H9 (cell line): ENCODE data around the gene FRMPD1. TPM values are rescaled to one million over a fixed set of nuclear protein-coding genes. Genes with fewer than 3 reads are reported as not detected.

Experiments used
- DNase-seq: peaks from one replicate; pipeline ENCODE4 v3.0.0-alpha.2; 2017
- H2AFZ ChIP-seq: one replicate; pipeline ENCODE4 v1.6.1; 2013; ENCODE audit warnings: mild to moderate bottlenecking, low read length, control low read depth, moderate library complexity
- H2AK5ac ChIP-seq: 2 replicates; pipeline ENCODE4 v1.6.1; 2013; ENCODE audit warnings: low read length, control low read depth, mixed read lengths; ENCODE audit not compliant: insufficient read length
- H2BK120ac ChIP-seq: one replicate; pipeline ENCODE4 v1.6.1; 2013; ENCODE audit warnings: low read depth, mild to moderate bottlenecking, low read length, control low read depth, inconsistent platforms; ENCODE audit not compliant: poor library complexity, severe bottlenecking
- H2BK12ac ChIP-seq: 2 replicates; pipeline ENCODE4 v1.6.1; 2013; ENCODE audit warnings: low read length, control low read depth, mixed read lengths, low read depth; ENCODE audit not compliant: insufficient read length
- H2BK15ac ChIP-seq: 2 replicates; pipeline ENCODE4 v1.6.1; 2013; ENCODE audit warnings: low read depth, low read length, control low read depth
- H2BK20ac ChIP-seq: one replicate; pipeline ENCODE4 v1.6.1; 2013; ENCODE audit warnings: low read depth, mild to moderate bottlenecking, low read length, control low read depth, inconsistent platforms; ENCODE audit not compliant: poor library complexity, severe bottlenecking
- H2BK5ac ChIP-seq: 2 replicates; pipeline ENCODE4 v1.6.1; 2013; ENCODE audit warnings: low read length, control low read depth, mixed read lengths; ENCODE audit not compliant: insufficient read length
- H3K14ac ChIP-seq: 2 replicates; pipeline ENCODE4 v1.6.1; 2013; ENCODE audit warnings: low read length, control low read depth; ENCODE audit not compliant: insufficient read depth
- H3K18ac ChIP-seq: 2 replicates; pipeline ENCODE4 v1.6.1; 2013; ENCODE audit warnings: low read depth, mild to moderate bottlenecking, mixed read lengths, low read length, control low read depth; ENCODE audit not compliant: insufficient read length
- H3K23ac ChIP-seq: 2 replicates; pipeline ENCODE4 v1.6.1; 2013; ENCODE audit warnings: low read length, control low read depth, mixed read lengths, low read depth; ENCODE audit not compliant: insufficient read length
- H3K23me2 ChIP-seq: 2 replicates; pipeline ENCODE4 v1.6.1; 2013; ENCODE audit warnings: low read depth, mild to moderate bottlenecking, mixed read lengths, low read length, control low read depth; ENCODE audit not compliant: insufficient read length, poor library complexity, severe bottlenecking
- H3K27ac ChIP-seq: 2 replicates; pipeline ENCODE4 v1.5.1; 2013; ENCODE audit warnings: low read length, control low read depth, mixed read lengths, low read depth; ENCODE audit not compliant: insufficient read length
- H3K27me3 ChIP-seq: 2 replicates; pipeline ENCODE4 v1.6.1; 2013; ENCODE audit warnings: low read length, control low read depth, inconsistent platforms; ENCODE audit not compliant: insufficient read depth
- H3K4ac ChIP-seq: 2 replicates; pipeline ENCODE4 v1.6.1; 2013; ENCODE audit warnings: low read depth, mild to moderate bottlenecking, control low read depth, inconsistent platforms, low read length, moderate library complexity
- H3K4me1 ChIP-seq: 2 replicates; pipeline ENCODE4 v1.6.1; 2013; ENCODE audit warnings: low read length, control low read depth, inconsistent platforms; ENCODE audit not compliant: insufficient read depth
- H3K4me2 ChIP-seq: 2 replicates; pipeline ENCODE4 v1.6.1; 2013; ENCODE audit warnings: low read length, control low read depth, mixed read lengths; ENCODE audit not compliant: insufficient read length, insufficient read depth
- H3K56ac ChIP-seq: 2 replicates; pipeline ENCODE4 v1.6.1; 2013; ENCODE audit warnings: low read depth, mild to moderate bottlenecking, mixed read lengths, low read length, control low read depth; ENCODE audit not compliant: insufficient read length
- H3K79me1 ChIP-seq: 2 replicates; pipeline ENCODE4 v1.6.1; 2013; ENCODE audit warnings: low read depth, mild to moderate bottlenecking, moderate library complexity, low read length, control low read depth, inconsistent platforms; ENCODE audit not compliant: insufficient read depth, poor library complexity, severe bottlenecking
- H3K79me2 ChIP-seq: 2 replicates; pipeline ENCODE4 v1.6.1; 2013; ENCODE audit warnings: low read length, control low read depth, inconsistent platforms; ENCODE audit not compliant: insufficient read depth
- H3K9ac ChIP-seq: 2 replicates; pipeline ENCODE4 v1.6.1; 2013; ENCODE audit warnings: low read length, control low read depth, mixed read lengths; ENCODE audit not compliant: insufficient read length; ENCODE audit errors: extremely low read depth
- H3K9me3 ChIP-seq: one replicate; pipeline ENCODE4 v1.6.1; 2013; ENCODE audit warnings: low read depth, low read length, inconsistent platforms; ENCODE audit not compliant: control insufficient read depth
- H3T11ph ChIP-seq: one replicate; pipeline ENCODE4 v1.6.1; 2013; ENCODE audit warnings: mild to moderate bottlenecking, low read length, control low read depth, inconsistent platforms
- H4K20me1 ChIP-seq: one replicate; pipeline ENCODE4 v1.6.1; 2013; ENCODE audit not compliant: control insufficient read depth, insufficient read length, insufficient read depth
- H4K5ac ChIP-seq: 2 replicates; pipeline ENCODE4 v1.6.1; 2013; ENCODE audit warnings: low read depth, mild to moderate bottlenecking, mixed read lengths, low read length, control low read depth; ENCODE audit not compliant: insufficient read length
- H4K8ac ChIP-seq: replicated peaks from 2 replicates; pipeline ENCODE4 v1.6.1; 2013; ENCODE audit warnings: low read length, control low read depth, mixed read lengths, low read depth; ENCODE audit not compliant: insufficient read length
- H4K91ac ChIP-seq: 2 replicates; pipeline ENCODE4 v1.6.1; 2013; ENCODE audit warnings: low read depth, mild to moderate bottlenecking, moderate library complexity, mixed read lengths, low read length, control low read depth; ENCODE audit not compliant: insufficient read length
- H3K27ac Mint-ChIP-seq, 3 experiments: 2 replicates in 2 of 3; 3 replicates in 1 of 3; pipeline ENCODE4 v1.8.0; 2020 to 2021; ENCODE audit warnings: mixed read lengths in 3 of 3, mild to moderate bottlenecking in 1 of 3, moderate library complexity in 1 of 3
- H3K27me3 Mint-ChIP-seq: 2 replicates; pipeline ENCODE4 v1.8.0; 2021; ENCODE audit warnings: low read depth, mild to moderate bottlenecking, moderate library complexity, mixed read lengths
- H3K36me3 Mint-ChIP-seq, 3 experiments: 2 replicates in 2 of 3; 3 replicates in 1 of 3; pipeline ENCODE4 v1.8.0; 2020 to 2021; ENCODE audit warnings: low read depth in 3 of 3, mixed read lengths in 3 of 3; ENCODE audit not compliant: insufficient read depth in 1 of 3
- H3K4me1 Mint-ChIP-seq, 2 experiments: 2 replicates each; pipeline ENCODE4 v1.8.0; 2020; ENCODE audit warnings: mixed read lengths in 2 of 2
- H3K4me3 Mint-ChIP-seq, 2 experiments: 2 replicates in 1 of 2; 3 replicates in 1 of 2; pipeline ENCODE4 v1.8.0; 2020 to 2021; ENCODE audit warnings: mild to moderate bottlenecking in 2 of 2, mixed read lengths in 2 of 2, moderate library complexity in 1 of 2
- H3K9me3 Mint-ChIP-seq, 2 experiments: 2 replicates in 1 of 2; 3 replicates in 1 of 2; pipeline ENCODE4 v1.8.0; 2020; ENCODE audit warnings: mild to moderate bottlenecking in 2 of 2, mixed read lengths in 2 of 2, moderate library complexity in 1 of 2
- CTCF ChIP-seq: fragments of 200-600 bp; sonication (generic); conservative IDR thresholded peaks from 3 replicates; pipeline ENCODE4 v1.8.0; 2021; ENCODE audit warnings: antibody characterized with exemption, mild to moderate bottlenecking
- WGBS: extraction: QIAGEN DNeasy Blood & Tissue Kit; methylation state at CpG from one replicate; pipeline ENCODE4 v1.1.7; 2013; ENCODE audit warnings: missing lambda C conversion rate, low lambda C conversion rate, mixed read lengths; ENCODE audit not compliant: insufficient read length; ENCODE audit errors: extremely low coverage; 5-methylcytosine and 5-hydroxymethylcytosine counted together
- total RNA-seq: library from RNA; stranded (reverse); gene quantifications from 2 replicates; pipeline ENCODE4 v1.2.1, GENCODE V29; 2021

FRMPD1 gene
- total RNA-seq, 1 experiment from 2014 or later = 0.04 TPM

GRCh38 chr9:37617161-37617560 lies 33.6 kb upstream of the FRMPD1 start:
- no peak overlapping the region for H2BK5ac ChIP-seq
- H3K4ac ChIP-seq = no peak overlapping the region
- H2AK5ac ChIP-seq = no peak overlapping the region
- H3K4me3 Mint-ChIP-seq = no peak overlapping the region
- no peaks in the 10 kb centered on the region for H3K79me1 ChIP-seq
- TF ChIP-seq CTCF = no peak
- no peak for DNase-seq
- WGBS = no CpG with 5 or more reads among the region's 2 CpGs
- no peak overlapping the region for H3K27ac Mint-ChIP-seq
- no peak overlapping the region for H2BK20ac ChIP-seq
- no peak overlapping the region for H3K23ac ChIP-seq
- H4K8ac ChIP-seq = no peak overlapping the region
- peaks cover 3 to 8% of the 10 kb centered on the region in 2 experiments; a peak in 2 of 4 replicates for H3K4me1 Mint-ChIP-seq
- no peak overlapping the region for H2BK120ac ChIP-seq
- H3K9me3 Mint-ChIP-seq = no peaks in the 10 kb centered on the region
- no peak overlapping the region for H4K5ac ChIP-seq
- no peak overlapping the region for H3K14ac ChIP-seq
- peaks cover 15% of the 10 kb centered on the region for H3K27me3 Mint-ChIP-seq
- no peak overlapping the region for H2BK12ac ChIP-seq
- H3K79me2 ChIP-seq = no peaks in the 10 kb centered on the region
- H3K27me3 ChIP-seq = no peaks in the 10 kb centered on the region
- H3K56ac ChIP-seq = no peak overlapping the region
- no peaks in the 10 kb centered on the region for H3K36me3 Mint-ChIP-seq
- H3T11ph ChIP-seq = no peak overlapping the region
- no peaks in the 10 kb centered on the region for H3K23me2 ChIP-seq
- H4K91ac ChIP-seq = no peak overlapping the region
- no peaks in the 10 kb centered on the region for H3K4me1 ChIP-seq
- no peak overlapping the region for H3K9ac ChIP-seq
- no peaks in the 10 kb centered on the region for H3K9me3 ChIP-seq
- H2AFZ ChIP-seq = no peak overlapping the region
- no peak overlapping the region for H3K18ac ChIP-seq
- no peak overlapping the region for H2BK15ac ChIP-seq
- H3K4me2 ChIP-seq = no peak overlapping the region
- no peaks in the 10 kb centered on the region for H4K20me1 ChIP-seq
- H3K27ac ChIP-seq = no peak overlapping the region
